Mononuclear cell (primary cell): ENCODE measurements around the gene GPC6. TPM values are rescaled to one million over a fixed set of nuclear protein-coding genes. Genes with fewer than 3 reads are reported as not detected.

Source experiments
- H3K27me3 ChIP-seq: 2 replicates; pipeline ENCODE4 v1.6.0; 2011; ENCODE audit warnings: low read length, control low read depth; ENCODE audit not compliant: insufficient read depth
- H3K4me1 ChIP-seq: 2 replicates; pipeline ENCODE4 v1.5.1; 2011; ENCODE audit warnings: mild to moderate bottlenecking, low read length, control low read depth; ENCODE audit not compliant: insufficient read depth
- H3K4me3 ChIP-seq: 2 replicates; pipeline ENCODE4 v1.5.1; 2011; ENCODE audit warnings: mild to moderate bottlenecking, low read length, moderate library complexity
- H3K9me3 ChIP-seq: 2 replicates; pipeline ENCODE4 v1.5.1; 2011; ENCODE audit warnings: low read depth, mild to moderate bottlenecking, control low read depth, low read length
- total RNA-seq: library from RNA; depleted of rRNA; stranded (reverse); fragments of >200 nt; gene quantifications from one replicate; pipeline ENCODE4 v1.2.3, GENCODE V29; 2012

The GPC6 gene
- total RNA-seq, 1 donor: 0.31 TPM

DNA sequence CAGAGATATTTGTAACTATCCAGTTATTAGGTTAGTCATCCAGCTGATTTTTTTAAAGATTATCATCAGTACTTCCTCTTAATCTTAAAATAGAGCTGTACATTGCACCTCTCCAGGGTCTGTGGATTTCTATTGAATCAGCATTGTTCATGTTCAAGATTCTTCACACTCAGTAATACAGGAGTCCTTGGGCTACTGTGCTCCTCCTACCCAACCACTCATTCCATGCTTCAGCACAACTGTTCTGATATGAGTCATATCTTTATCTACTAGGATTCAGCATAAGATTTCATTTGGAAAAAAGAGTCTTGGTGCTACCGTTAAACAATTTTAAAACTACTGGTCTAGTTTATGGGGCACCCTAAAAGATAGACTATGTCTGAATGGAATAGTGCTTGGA, 895.1 kb downstream of the GPC6 start:
- H3K9me3 ChIP-seq: no peaks in the 10 kb centered on the region
- no peaks in the 10 kb centered on the region for H3K4me1 ChIP-seq
- H3K27me3 ChIP-seq: no peaks in the 10 kb centered on the region
- no peak overlapping the region for H3K4me3 ChIP-seq

- no peaks in the 10 kb centered on the region for H3K9me3 ChIP-seq
- H3K27me3 ChIP-seq: no peaks in the 10 kb centered on the region
- no peak overlapping the region for H3K4me3 ChIP-seq
- no peaks in the 10 kb centered on the region for H3K4me1 ChIP-seq
These were observed 895.8 kb downstream of the GPC6 start for GRCh38 chr13:94122300-94122915.

- Histone ChIP-seq H3K9me3 (no peaks in the 10 kb centered on the region), H3K27me3 (no peaks in the 10 kb centered on the region), H3K4me1 (no peaks in the 10 kb centered on the region), H3K4me3 (no peak overlapping the region)
These were observed 897.0 kb downstream of the GPC6 start for GRCh38 chr13:94123557-94123956.

- H3K9me3 ChIP-seq: no peaks in the 10 kb centered on the region
- H3K4me3 ChIP-seq: no peak overlapping the region
- no peaks in the 10 kb centered on the region for H3K27me3 ChIP-seq
- no peaks in the 10 kb centered on the region for H3K4me1 ChIP-seq
These were observed 901.8 kb downstream of the GPC6 start for GRCh38 chr13:94128430-94128829.

GRCh38 chr13:94129490-94129894, 902.9 kb downstream of the GPC6 start:
- H3K9me3 ChIP-seq: no peaks in the 10 kb centered on the region
- H3K4me1 ChIP-seq: no peaks in the 10 kb centered on the region
- H3K27me3 ChIP-seq: no peaks in the 10 kb centered on the region
- no peak overlapping the region for H3K4me3 ChIP-seq

- no peak overlapping the region for H3K4me3 ChIP-seq
- no peaks in the 10 kb centered on the region for H3K9me3 ChIP-seq
- no peaks in the 10 kb centered on the region for H3K27me3 ChIP-seq
- no peaks in the 10 kb centered on the region for H3K4me1 ChIP-seq
These were observed 912.2 kb downstream of the GPC6 start for GRCh38 chr13:94138831-94139230.

GRCh38 chr13:94139393-94139995, 912.9 kb downstream of the GPC6 start:
- no peak overlapping the region for H3K4me3 ChIP-seq
- H3K4me1 ChIP-seq: no peaks in the 10 kb centered on the region

GRCh38 chr13:94140027-94140426, 913.4 kb downstream of the GPC6 start:
- Histone ChIP-seq H3K4me1 (no peaks in the 10 kb centered on the region), H3K4me3 (no peak overlapping the region), H3K27me3 (no peaks in the 10 kb centered on the region), H3K9me3 (no peaks in the 10 kb centered on the region)

More at GRCh38 chr13:94139393-94139995, 912.9 kb downstream of the GPC6 start:
- H3K9me3 ChIP-seq: no peaks in the 10 kb centered on the region
- no peaks in the 10 kb centered on the region for H3K27me3 ChIP-seq

DNA sequence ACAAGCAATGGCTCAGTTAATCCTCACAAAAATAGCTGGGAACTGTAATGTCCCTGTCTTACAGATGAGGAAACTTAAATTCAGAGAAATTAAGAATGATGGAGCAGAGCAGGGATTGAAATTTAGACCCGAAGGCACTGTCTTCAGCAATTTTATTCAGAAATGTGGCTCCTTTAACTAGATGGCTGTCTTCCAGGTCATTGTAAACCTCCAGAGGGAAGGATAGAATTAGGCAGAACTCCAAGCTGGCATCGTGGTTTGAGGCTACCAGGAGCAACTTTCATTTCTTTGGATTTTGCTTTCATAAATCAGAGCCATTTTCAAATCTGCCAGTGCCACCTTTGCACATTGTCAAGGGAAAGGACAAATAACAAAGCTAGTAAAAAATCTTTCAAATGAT, 913.9 kb downstream of the GPC6 start:
- no peaks in the 10 kb centered on the region for H3K9me3 ChIP-seq
- no peaks in the 10 kb centered on the region for H3K27me3 ChIP-seq

DNA sequence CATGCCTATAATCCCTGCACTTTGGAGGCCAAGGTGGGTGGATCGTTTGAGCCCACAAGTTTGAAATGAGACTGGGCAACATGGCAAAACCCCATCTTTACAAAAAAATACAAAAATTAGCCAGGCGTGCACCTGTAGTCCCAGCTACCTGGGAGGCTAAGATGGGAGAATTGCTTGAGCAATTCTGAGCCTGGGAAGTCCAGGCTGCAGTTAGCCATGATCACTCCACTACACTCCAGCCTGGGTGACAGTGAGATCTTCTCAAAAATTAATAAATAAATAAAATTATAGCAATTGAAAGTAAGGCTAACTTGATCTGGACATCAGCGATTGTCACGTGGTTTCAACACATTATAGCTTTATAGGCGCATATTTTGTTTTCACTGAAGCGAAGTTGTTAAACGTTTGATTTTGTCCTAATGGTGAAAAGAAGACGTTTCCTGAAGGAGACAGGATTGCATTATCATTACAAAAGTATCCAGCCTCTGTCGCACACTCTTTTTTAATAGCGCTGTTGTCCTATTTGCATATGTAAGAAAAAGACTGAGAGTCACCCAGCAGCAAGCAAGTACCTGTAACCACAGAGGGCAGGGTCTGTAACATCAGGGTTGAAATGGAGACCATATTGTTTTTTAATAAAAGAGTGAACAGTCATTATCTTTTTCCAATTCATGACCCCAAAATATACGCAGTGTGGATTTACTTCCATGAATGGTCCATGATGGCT, 917.2 kb downstream of the GPC6 start:
- no peaks in the 10 kb centered on the region for H3K9me3 ChIP-seq
- H3K4me1 ChIP-seq: no peaks in the 10 kb centered on the region

More for the DNA sequence above, 913.9 kb downstream of the GPC6 start:
- no peak overlapping the region for H3K4me3 ChIP-seq
- H3K4me1 ChIP-seq: no peaks in the 10 kb centered on the region

GRCh38 chr13:94145966-94146365, 919.4 kb downstream of the GPC6 start:
- H3K27me3 ChIP-seq: no peaks in the 10 kb centered on the region
- no peaks in the 10 kb centered on the region for H3K4me1 ChIP-seq
- H3K9me3 ChIP-seq: no peaks in the 10 kb centered on the region
- H3K4me3 ChIP-seq: no peak overlapping the region

More for the DNA sequence above, 917.2 kb downstream of the GPC6 start:
- Histone ChIP-seq H3K27me3 (no peaks in the 10 kb centered on the region), H3K4me3 (no peak overlapping the region)

DNA sequence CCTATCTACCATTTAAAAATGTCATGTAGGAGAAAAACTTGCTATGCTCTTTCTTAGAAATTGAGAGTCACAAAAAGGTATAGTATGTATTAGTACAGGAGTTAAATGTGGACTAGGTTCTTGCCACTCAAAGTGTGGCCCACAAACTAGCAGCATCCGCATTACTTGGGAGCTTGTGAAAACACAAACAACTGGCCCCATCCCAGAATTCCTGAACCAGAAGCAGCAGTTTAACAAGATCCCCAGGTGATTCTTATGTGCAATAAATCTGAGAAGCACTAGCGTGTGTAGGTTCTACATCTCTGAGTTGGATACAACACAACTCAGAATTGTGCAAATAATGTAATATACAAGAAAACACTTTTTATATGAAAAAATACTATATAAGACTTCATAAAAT, 927.0 kb downstream of the GPC6 start:
- no peaks in the 10 kb centered on the region for H3K4me1 ChIP-seq
- no peak overlapping the region for H3K4me3 ChIP-seq
- no peaks in the 10 kb centered on the region for H3K9me3 ChIP-seq
- no peaks in the 10 kb centered on the region for H3K27me3 ChIP-seq

DNA sequence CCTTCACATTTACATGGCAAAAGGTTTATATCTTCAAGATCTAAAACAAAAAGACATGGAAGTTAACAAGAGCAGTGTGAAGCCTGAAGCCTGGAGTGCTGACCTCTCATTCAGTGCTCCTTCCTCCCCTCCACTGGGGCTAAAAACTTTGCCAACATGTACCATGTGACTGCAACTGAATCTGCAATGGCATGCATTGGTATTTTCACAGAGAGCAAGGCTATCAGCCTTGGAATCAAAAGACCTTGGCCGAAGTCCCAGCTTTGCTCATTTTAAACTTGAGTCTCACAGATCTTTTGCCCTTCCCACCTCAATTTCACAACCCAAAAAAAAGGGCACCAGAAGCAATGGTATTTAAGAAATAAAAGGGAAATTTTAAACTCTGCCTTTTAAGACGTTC, 927.8 kb downstream of the GPC6 start:
- no peaks in the 10 kb centered on the region for H3K27me3 ChIP-seq
- no peaks in the 10 kb centered on the region for H3K9me3 ChIP-seq
- no peaks in the 10 kb centered on the region for H3K4me1 ChIP-seq
- no peak overlapping the region for H3K4me3 ChIP-seq

DNA sequence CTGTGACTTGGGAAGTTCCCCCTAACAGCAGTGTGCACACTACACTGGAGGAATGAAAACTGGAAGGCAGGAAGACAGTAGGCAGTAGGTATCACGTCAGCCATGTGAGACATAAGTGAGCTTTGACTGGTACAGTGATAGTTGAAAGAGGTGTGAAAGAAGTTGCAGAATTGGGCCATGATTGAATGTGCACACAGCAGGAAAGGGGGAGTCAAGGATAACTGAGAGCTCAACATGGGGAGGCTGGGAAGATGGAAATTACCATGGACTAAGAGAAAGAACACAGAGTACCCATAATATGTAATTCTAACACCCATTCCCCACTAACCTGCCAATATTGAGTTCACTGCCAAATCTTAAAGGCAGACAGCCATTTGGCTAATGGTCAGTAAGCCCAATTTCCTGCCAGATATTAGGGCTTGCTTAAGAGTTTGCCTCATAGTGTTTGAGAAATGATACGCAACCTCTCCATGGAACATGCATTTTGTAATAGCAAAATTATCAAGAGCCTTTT, 931.2 kb downstream of the GPC6 start:
- Histone ChIP-seq H3K9me3 (no peaks in the 10 kb centered on the region), H3K27me3 (no peaks in the 10 kb centered on the region), H3K4me3 (no peak overlapping the region), H3K4me1 (no peaks in the 10 kb centered on the region)

DNA sequence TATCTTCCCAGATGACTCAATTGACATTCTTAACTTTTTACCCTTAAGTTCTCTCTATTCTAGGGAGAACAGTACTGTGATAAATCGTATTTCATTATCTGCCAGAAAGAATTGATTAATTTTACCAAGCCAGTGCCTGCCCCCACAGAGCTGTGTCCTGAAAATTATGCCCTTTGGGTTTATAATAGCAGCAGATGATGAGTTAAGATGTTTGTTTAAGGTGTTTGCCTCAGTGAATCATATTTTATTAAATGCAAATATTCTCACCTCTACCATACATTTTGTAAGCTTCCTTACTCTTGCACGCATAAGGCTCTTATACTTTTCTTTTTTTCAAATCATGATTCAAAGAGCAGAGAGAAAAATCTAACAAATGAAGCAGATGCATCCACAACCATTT, 934.3 kb downstream of the GPC6 start:
- H3K27me3 ChIP-seq: no peaks in the 10 kb centered on the region
- H3K9me3 ChIP-seq: no peaks in the 10 kb centered on the region
- no peaks in the 10 kb centered on the region for H3K4me1 ChIP-seq
- no peak overlapping the region for H3K4me3 ChIP-seq
